Esophagus (tissue), 2 donors: ENCODE data around the gene C20orf141. TPM values are rescaled to one million over a fixed set of nuclear protein-coding genes. Genes with fewer than 3 reads are reported as not detected.

Experiments
- H3K27ac ChIP-seq, 2 donors: one replicate each; pipeline ENCODE4 v1.5.1; 2013; ENCODE audit warnings: low read depth in 2 of 2, mild to moderate bottlenecking in 2 of 2, inconsistent platforms in 1 of 2, low read length in 1 of 2, moderate library complexity in 1 of 2
- H3K27me3 ChIP-seq, 2 donors: one replicate each; pipeline ENCODE4 v1.6.1; 2013; ENCODE audit warnings: low read length in 2 of 2, control low read depth in 1 of 2, mild to moderate bottlenecking in 1 of 2; ENCODE audit not compliant: insufficient read depth in 2 of 2, control insufficient read depth in 1 of 2
- H3K36me3 ChIP-seq, 2 donors: one replicate each; pipeline ENCODE4 v1.6.1; 2013; ENCODE audit warnings: low read length in 1 of 2; ENCODE audit not compliant: control insufficient read depth in 2 of 2, insufficient read depth in 2 of 2
- H3K4me1 ChIP-seq, 2 donors: one replicate each; pipeline ENCODE4 v1.6.1; 2013; ENCODE audit warnings: low read length in 1 of 2; ENCODE audit not compliant: control insufficient read depth in 2 of 2, insufficient read depth in 2 of 2
- H3K4me3 ChIP-seq, 2 donors: one replicate each; pipeline ENCODE4 v1.5.1; 2013; ENCODE audit warnings: low read length in 2 of 2, mild to moderate bottlenecking in 2 of 2, low read depth in 1 of 2, moderate library complexity in 1 of 2
- H3K9me3 ChIP-seq, 2 donors: one replicate each; pipeline ENCODE4 v1.6.1; 2013; ENCODE audit warnings: mild to moderate bottlenecking in 2 of 2, low read depth in 1 of 2, low read length in 1 of 2, moderate library complexity in 1 of 2; ENCODE audit not compliant: control insufficient read depth in 2 of 2, insufficient read depth in 1 of 2
- WGBS, 2 donors: extraction: QIAGEN DNeasy Blood & Tissue Kit; methylation state at CpG; one replicate each; pipeline ENCODE4 v1.1.7; 2013; 5-methylcytosine and 5-hydroxymethylcytosine counted together
- polyA plus RNA-seq, 2 donors: library from polyadenylated mRNA; stranded (reverse); fragments of 200-250 nt; gene quantifications; one replicate each; pipeline ENCODE4 v1.2.3, GENCODE V29; 2013
- donor health status: healthy with polysubstance abuse.
- donor health status: Bipolar disorder and iron deficiency.

Gene C20orf141
- polyA plus RNA-seq, 2 donors, result not detected

- no peak overlapping the region for H3K4me3 ChIP-seq
- no peaks in the 10 kb centered on the region for H3K9me3 ChIP-seq
- no peak overlapping the region for H3K27ac ChIP-seq
- no peaks in the 10 kb centered on the region for H3K4me1 ChIP-seq
- H3K27me3 ChIP-seq, result no peaks in the 10 kb centered on the region
- H3K36me3 ChIP-seq, result no peaks in the 10 kb centered on the region
- WGBS, 2 donors, result 78 to 85% methylated on average over 6 of the region's 6 CpGs
Measured at GRCh38 chr20:2783908-2784566, 30.8 kb upstream of the C20orf141 start.

GRCh38 chr20:2793471-2793870 lies 21.3 kb upstream of the C20orf141 start:
- Histone ChIP-seq H3K27ac (no peak overlapping the region), H3K9me3 (no peaks in the 10 kb centered on the region), H3K27me3 (no peaks in the 10 kb centered on the region), H3K4me3 (no peak overlapping the region), H3K36me3 (peaks cover 0 to 2% of the 10 kb centered on the region in 2 donors), H3K4me1 (peaks cover 0 to 2% of the 10 kb centered on the region in 2 donors)
- 85 to 89% methylated on average over 6 of the region's 6 CpGs for WGBS, 2 donors

- Histone ChIP-seq H3K27ac (no peak overlapping the region), H3K4me3 (no peak overlapping the region), H3K9me3 (no peaks in the 10 kb centered on the region), H3K36me3 (peaks cover 0 to 2% of the 10 kb centered on the region in 2 donors), H3K27me3 (no peaks in the 10 kb centered on the region), H3K4me1 (peaks cover 0 to 10% of the 10 kb centered on the region in 2 donors)
- 88 to 90% methylated on average over 23 of the region's 23 CpGs for WGBS, 2 donors
Measured at GRCh38 chr20:2794202-2794748, 20.5 kb upstream of the C20orf141 start.

- Histone ChIP-seq H3K36me3 (peaks cover 0 to 2% of the 10 kb centered on the region in 2 donors), H3K4me1 (peaks cover 2 to 17% of the 10 kb centered on the region in 2 donors), H3K27ac (no peak overlapping the region), H3K27me3 (no peaks in the 10 kb centered on the region), H3K4me3 (no peak overlapping the region), H3K9me3 (no peaks in the 10 kb centered on the region)
- WGBS, 2 donors, result 78 to 86% methylated on average over 11 of the region's 11 CpGs
Measured at GRCh38 chr20:2794866-2795447, 19.8 kb upstream of the C20orf141 start.

- Histone ChIP-seq H3K36me3 (peaks cover 0 to 2% of the 10 kb centered on the region in 2 donors), H3K9me3 (no peaks in the 10 kb centered on the region), H3K4me3 (no peak overlapping the region), H3K27me3 (no peaks in the 10 kb centered on the region), H3K4me1 (peaks cover 5 to 21% of the 10 kb centered on the region in 2 donors), H3K27ac (no peak overlapping the region)
- 85% methylated on average over 24 of the region's 24 CpGs for WGBS, 2 donors
Measured at GRCh38 chr20:2795451-2795850, 19.3 kb upstream of the C20orf141 start.

- no peak overlapping the region for H3K27ac ChIP-seq
- no peak overlapping the region for H3K4me3 ChIP-seq
- peaks cover 0 to 2% of the 10 kb centered on the region in 2 donors for H3K36me3 ChIP-seq
- H3K4me1 ChIP-seq, result peaks cover 5 to 21% of the 10 kb centered on the region in 2 donors
- no peaks in the 10 kb centered on the region for H3K9me3 ChIP-seq
- 93 to 94% methylated on average over 18 to 20 of the region's 20 CpGs for WGBS, 2 donors
- H3K27me3 ChIP-seq, result peaks cover 0 to 3% of the 10 kb centered on the region in 2 donors
Measured at GRCh38 chr20:2796011-2796660, 18.7 kb upstream of the C20orf141 start.

- H3K9me3 ChIP-seq, result no peaks in the 10 kb centered on the region
- peaks cover 0 to 3% of the 10 kb centered on the region in 2 donors for H3K27me3 ChIP-seq
- no peak overlapping the region for H3K4me3 ChIP-seq
- H3K4me1 ChIP-seq, result peaks cover 5 to 21% of the 10 kb centered on the region in 2 donors
- 78 to 80% methylated on average over 16 of the region's 16 CpGs for WGBS, 2 donors
- no peak overlapping the region for H3K27ac ChIP-seq
- H3K36me3 ChIP-seq, result peaks cover 0 to 2% of the 10 kb centered on the region in 2 donors
Measured at GRCh38 chr20:2797136-2797983, 17.4 kb upstream of the C20orf141 start.

- Histone ChIP-seq H3K9me3 (no peaks in the 10 kb centered on the region), H3K4me1 (peaks cover 5 to 21% of the 10 kb centered on the region in 2 donors), H3K4me3 (no peak overlapping the region), H3K36me3 (peaks cover 0 to 2% of the 10 kb centered on the region in 2 donors), H3K27ac (no peak overlapping the region), H3K27me3 (peaks cover 0 to 3% of the 10 kb centered on the region in 2 donors)
- 67 to 76% methylated on average over 19 of the region's 19 CpGs for WGBS, 2 donors
Measured at GRCh38 chr20:2798095-2798805, 16.5 kb upstream of the C20orf141 start.
